GM12878 (cell line): ENCODE data around the gene CAMP. TPM values are rescaled to one million over a fixed set of nuclear protein-coding genes. Genes with fewer than 3 reads are reported as not detected.

Experiments
- ATAC-seq: fragments of 200-7000 bp; cut with Tn5 transposase; 3 replicates; pipeline ENCODE4 v1.9.1; 2020; ENCODE audit warnings: mild to moderate bottlenecking, moderate library complexity
- BruUV-seq: library from RNA; stranded (reverse); fragments of 400-500 nt; replicated peaks from 2 replicates; lab custom pipeline; 2021; lab: Mats Ljungman, UMichigan
- CTCF ChIA-PET: fragments of 300-600 bp; sonication (Branson Sonifier 250); formaldehyde crosslinking; extraction: SDS; loops from one replicate; lab custom pipeline; 2021; ENCODE audit warnings: inconsistent platforms; lab: Yijun Ruan, JAX
- POLR2A ChIA-PET: fragments of 350-600 bp; formaldehyde crosslinking; extraction: SDS; loops from one replicate; lab custom pipeline; 2021; ENCODE audit warnings: inconsistent platforms; lab: Charles Lee
- RAD21 ChIA-PET: fragments of 300-600 bp; sonication (Branson Sonifier 250); formaldehyde crosslinking; loops from one replicate; lab custom pipeline; 2023; ENCODE audit warnings: antibody characterized with exemption; ENCODE audit not compliant: unreplicated experiment; lab: Charles Lee
- SMC1A ChIA-PET: fragments of 300-600 bp; sonication (Branson Sonifier 250); formaldehyde crosslinking; loops from one replicate; lab custom pipeline; 2023; ENCODE audit not compliant: unreplicated experiment, uncharacterized antibody; lab: Charles Lee
- DNase-seq: peaks from one replicate; pipeline ENCODE4 v3.0.0-alpha.2; 2011; ENCODE audit warnings: low read depth, low spot score
- FAIRE-seq: peaks from 3 replicates; lab custom pipeline; 2011; peaks lifted over from hg19 to GRCh38; lab: Jason Lieb, UNC
- H2AFZ ChIP-seq: 2 replicates; pipeline ENCODE4 v1.6.0; 2011; ENCODE audit warnings: low read depth, low read length, control low read depth; ENCODE audit not compliant: control insufficient read depth
- H3K27ac ChIP-seq: 2 replicates; pipeline ENCODE4 v1.5.1; 2011; ENCODE audit warnings: control low read depth; ENCODE audit not compliant: control insufficient read depth, insufficient read depth
- H3K27me3 ChIP-seq, 2 experiments: replicated peaks in 1 of 2; 2 replicates each; pipeline versions ENCODE4 v1.6.0 to v1.6.1; 2011; ENCODE audit warnings: low read length in 1 of 2; ENCODE audit not compliant: control insufficient read depth in 2 of 2, insufficient read depth in 2 of 2
- H3K36me3 ChIP-seq, 2 experiments: 2 replicates each; pipeline ENCODE4 v1.5.1; 2011; ENCODE audit warnings: low read length in 1 of 2; ENCODE audit not compliant: control insufficient read depth in 2 of 2, insufficient read depth in 2 of 2
- H3K4me1 ChIP-seq: 2 replicates; pipeline ENCODE4 v1.6.1; 2011; ENCODE audit warnings: mild to moderate bottlenecking, low read length, moderate library complexity, mixed read lengths; ENCODE audit not compliant: control insufficient read depth, insufficient read depth
- H3K4me2 ChIP-seq: 2 replicates; pipeline ENCODE4 v1.6.0; 2011; ENCODE audit warnings: control low read depth; ENCODE audit not compliant: control insufficient read depth, insufficient read depth
- H3K4me3 ChIP-seq: fragments of 200-600 bp; sonication (generic); 2 replicates; pipeline ENCODE4 v1.5.1; 2016
- H3K79me2 ChIP-seq: 2 replicates; pipeline ENCODE4 v1.6.0; 2011; ENCODE audit warnings: low read length; ENCODE audit not compliant: control insufficient read depth, insufficient read depth
- H3K9ac ChIP-seq: 2 replicates; pipeline ENCODE4 v1.8.0; 2011; ENCODE audit warnings: low read length, control low read depth, mixed read lengths; ENCODE audit not compliant: control insufficient read depth, insufficient read depth
- H3K9me3 ChIP-seq: replicated peaks from 3 replicates; pipeline ENCODE4 v1.5.1; 2011; ENCODE audit warnings: mild to moderate bottlenecking, low read length; ENCODE audit not compliant: control insufficient read depth, insufficient read depth
- H4K20me1 ChIP-seq: 2 replicates; pipeline ENCODE4 v1.6.0; 2011; ENCODE audit not compliant: control insufficient read depth, insufficient read depth
- ATF7 ChIP-seq: fragments of 450-650 bp; IDR thresholded peaks from 2 replicates; pipeline ENCODE4 v1.6.1; 2016; ENCODE audit warnings: low read depth, mild to moderate bottlenecking
- CBFB ChIP-seq: IDR thresholded peaks from 2 replicates; pipeline ENCODE4 v1.6.1; 2016; ENCODE audit warnings: antibody characterized with exemption, low read depth
- CHD2 ChIP-seq: IDR thresholded peaks from 2 replicates; pipeline ENCODE4 v1.6.1; 2011; ENCODE audit warnings: low read depth, low read length, improper control_type of control experiment, borderline replicate concordance
- E2F4 ChIP-seq: IDR thresholded peaks from 2 replicates; pipeline ENCODE4 v1.6.1; 2012; ENCODE audit warnings: low read depth, low read length, improper control_type of control experiment
- EGR1 ChIP-seq, 2 experiments: IDR thresholded peaks; 1 replicate in 1 of 2; 2 replicates in 1 of 2; pipeline ENCODE4 v1.6.1; 2011 to 2012; ENCODE audit warnings: low read depth in 2 of 2, low read length in 2 of 2, borderline replicate concordance in 1 of 2, mild to moderate bottlenecking in 1 of 2, moderate library complexity in 1 of 2
- LARP7 ChIP-seq: fragments of 450-650 bp; IDR thresholded peaks from 2 replicates; pipeline ENCODE4 v1.6.1; 2017; ENCODE audit warnings: mild to moderate bottlenecking
- NFYB ChIP-seq: IDR thresholded peaks from 2 replicates; pipeline ENCODE4 v1.6.1; 2011; ENCODE audit warnings: low read depth, mild to moderate bottlenecking, low read length, improper control_type of control experiment, moderate library complexity; ENCODE audit not compliant: insufficient read depth
- POLR2AphosphoS5 ChIP-seq: IDR thresholded peaks from 2 replicates; pipeline ENCODE4 v1.6.1; 2011; ENCODE audit warnings: mild to moderate bottlenecking, low read length, inconsistent platforms
- RBBP5 ChIP-seq: fragments of 200-600 bp; sonication (generic); conservative IDR thresholded peaks from 2 replicates; pipeline ENCODE4 v1.6.1; 2016
- SIN3A ChIP-seq: IDR thresholded peaks from 2 replicates; pipeline ENCODE4 v1.6.1; 2012; ENCODE audit warnings: low read depth, low read length, improper control_type of control experiment
- SP1 ChIP-seq: IDR thresholded peaks from one replicate; pipeline ENCODE4 v1.6.1; 2011; ENCODE audit warnings: low read depth, low read length
- SREBF1 ChIP-seq: IDR thresholded peaks from 2 replicates; pipeline ENCODE4 v1.6.1; 2012; ENCODE audit warnings: mild to moderate bottlenecking, low read length
- TAF1 ChIP-seq: IDR thresholded peaks from 2 replicates; pipeline ENCODE4 v1.6.1; 2011; ENCODE audit warnings: mild to moderate bottlenecking, low read depth, low read length, borderline replicate concordance
- USF1 ChIP-seq: IDR thresholded peaks from 2 replicates; pipeline ENCODE4 v1.6.1; 2011; ENCODE audit warnings: borderline replicate concordance, low read depth, mild to moderate bottlenecking, moderate library complexity, mixed read lengths, low read length; ENCODE audit not compliant: insufficient read depth; ENCODE audit errors: extremely low read length
- YY1 ChIP-seq: IDR thresholded peaks from 2 replicates; pipeline ENCODE4 v1.6.1; 2011; ENCODE audit warnings: low read depth, mild to moderate bottlenecking, low read length
- ZNF274 ChIP-seq: IDR thresholded peaks from one replicate; pipeline ENCODE4 v1.8.0; 2011; ENCODE audit not compliant: insufficient read length, insufficient read depth
- ZNF687 ChIP-seq: fragments of 450-650 bp; IDR thresholded peaks from 2 replicates; pipeline ENCODE4 v1.6.1; 2017; ENCODE audit warnings: mild to moderate bottlenecking, moderate library complexity
- WGBS: methylation state at CpG from one replicate; pipeline ENCODE4 v1.1.6; 2016; ENCODE audit warnings: low lambda C conversion rate; ENCODE audit not compliant: insufficient replicate concordance, insufficient coverage; ENCODE audit errors: missing lambda C conversion rate; 5-methylcytosine and 5-hydroxymethylcytosine counted together
- in situ Hi-C: fragments of 300-500 bp; cut with MboI; formaldehyde crosslinking; loops from 9 replicates; pipeline ENCODE4 v1.14.3; 2018; ENCODE audit warnings: mixed read lengths
- intact Hi-C: fragments of 100-400 bp; cut with micrococcal nuclease; formaldehyde crosslinking; loops from one replicate; pipeline ENCODE4 v1.14.2; 2022; ENCODE audit not compliant: unreplicated experiment
- polyA plus RNA-seq, 11 experiments: library from polyadenylated mRNA; depleted of rRNA in 4 of 11; unstranded in 6 of 11; stranded (reverse) in 5 of 11; fragments of >200 nt; fragmentation: Nextera tagmentation in 4 of 11; fragmentation: Illumina TruSeq in 1 of 11; extraction: Ambion mirVana in 4 of 11; extraction: Trizol in 1 of 11; gene quantifications; 1 replicate in 1 of 11; 2 replicates in 10 of 11; pipeline versions ENCODE4 v1.2.1 to v1.2.3, GENCODE V29; 2011 to 2016; ENCODE audit warnings: inconsistent platforms in 2 of 11, missing spikeins in 2 of 11, low read depth in 1 of 11
- total RNA-seq, 4 experiments: library from RNA; depleted of rRNA in 3 of 4; stranded (reverse); fragments of >200 nt in 3 of 4; fragmentation: Illumina TruSeq in 1 of 4; extraction: Trizol in 1 of 4; gene quantifications; 2 replicates each; pipeline versions ENCODE4 v1.2.1 to v1.2.3, GENCODE V29; 2013 to 2021

The CAMP gene
- total and polyA plus RNA-seq, 10 of the 15 experiments (the other 5 are each of a cell fraction or from before 2014, with no cell fraction given) = 0.76 to 34.3 (median 7.6) TPM

DNA sequence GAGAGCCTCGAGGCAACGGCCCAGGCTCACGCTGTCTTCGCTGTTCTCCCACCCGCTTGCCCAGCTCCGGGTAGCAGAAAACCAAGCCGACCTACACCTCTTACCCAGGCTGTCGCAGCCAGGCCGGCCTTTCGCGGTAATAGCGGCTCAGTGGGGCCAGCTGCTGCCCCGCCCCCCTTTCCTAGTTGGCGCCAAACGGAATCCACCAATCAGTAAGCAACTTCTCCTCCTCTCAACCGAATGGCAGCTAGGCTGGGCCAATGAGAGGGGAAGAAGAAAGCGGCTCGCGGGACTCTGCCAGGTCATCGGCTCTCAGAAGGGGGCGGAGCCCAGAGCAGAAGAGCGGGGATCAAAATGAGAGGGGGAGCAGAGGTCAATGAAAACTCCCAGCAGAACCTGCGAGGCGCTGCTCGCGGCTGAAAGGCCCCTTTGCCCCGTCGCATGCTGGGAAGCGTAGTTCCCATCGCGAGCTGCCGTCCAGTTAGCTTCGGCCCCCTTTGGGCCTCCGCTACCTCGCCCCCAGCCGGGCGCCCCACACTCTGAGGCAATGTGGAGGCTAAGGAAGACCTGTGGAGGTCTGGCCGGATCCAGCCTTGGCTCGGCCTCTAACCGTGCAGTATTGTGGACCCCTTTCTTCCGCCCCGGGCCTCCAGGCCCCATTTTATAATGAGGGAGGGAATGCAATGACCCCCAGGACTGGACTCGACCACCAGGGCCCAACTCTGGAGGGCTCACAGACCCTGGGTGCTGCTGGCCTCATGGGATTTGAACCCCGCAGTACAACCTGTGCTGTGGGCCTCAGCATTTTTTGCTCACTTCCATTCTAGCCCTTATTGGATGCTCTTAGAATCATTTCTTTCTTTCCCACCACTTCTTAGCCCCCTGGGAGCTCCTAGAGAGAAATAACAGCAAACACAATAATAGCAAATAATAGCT is 34.8 kb upstream of the CAMP start, which contains the start of gene CDC25A:
CDC25A (minus strand) TSS at position 152 of the 936 bp plus-strand sequence. CDS start 470 bp downstream, outside the sequence.
- Histone ChIP-seq H2AFZ (peak within 1 kb of the TSS; percentile 89), H3K9ac (peak within 1 kb of the TSS; percentile 93), H3K4me1 (peaks cover 12% of the 10 kb centered on the region; the same call in 1 of the 2 replicates), H3K9me3 (no peaks in the 10 kb centered on the region), H3K4me3 (peak within 1 kb of the TSS; percentile 92), H3K79me2 (peaks cover 42% of the 10 kb centered on the region), H3K4me2 (peak within 1 kb of the TSS; percentile 81), H4K20me1 (no peaks in the 10 kb centered on the region), H3K36me3 (peaks cover 2 to 14% of the 10 kb centered on the region in 2 experiments), H3K27ac (peak within 1 kb of the TSS; percentile 74), H3K27me3 (no peaks in the 10 kb centered on the region)
- ChIA-PET SMC1A (interaction anchor here (0.6 to 5.9 kb wide), 12 partner anchors 9 to 734 kb away, joined by 3 to 31 read pairs (median 3); partner anchors contain the start of genes CCDC51, TMA7 and ZNF589), RAD21 (interaction anchor here (0.8 to 2.4 kb wide), 6 partner anchors 35 to 370 kb away, joined by 3 to 17 read pairs (median 6); partner anchors contain the start of genes CAMP and ZNF589), CTCF (interaction anchor here (0.7 to 2.7 kb wide), 5 partner anchors 10 to 369 kb away, joined by 3 to 23 read pairs (median 4); partner anchors contain the start of genes CCDC51, PFKFB4 and TMA7), POLR2A (interaction anchor here (0.8 to 2.5 kb wide), 8 partner anchors 10 to 369 kb away, joined by 3 to 11 read pairs (median 4); partner anchors contain the start of genes CCDC51, PFKFB4, TMA7 and ZNF589)
- intact Hi-C loops = no loop called here
- DNase-seq (peak; percentile 97), FAIRE-seq (peak; percentile 96), ATAC-seq (peak; percentile 98)
- WGBS = 3% methylated on average over 44 of the region's 44 CpGs
- in situ Hi-C loops = no loop called here
- no TSS peak for BruUV-seq
- TF ChIP-seq NFYB = peak; percentile 85
- TF ChIP-seq SREBF1 = peak; percentile 64; the same call in 1 of the 2 replicates
- peak; percentile 96 for TF ChIP-seq E2F4
- peak; percentile 66 for TF ChIP-seq ATF7
- TF ChIP-seq POLR2AphosphoS5 = peak; percentile 66
- peak; percentile 65; the same call in 1 of the 2 replicates for TF ChIP-seq TAF1
- peak; percentile 95 for TF ChIP-seq CHD2
- peak; percentile 15; the same call in 1 of the 2 replicates for TF ChIP-seq ZNF687
- TF ChIP-seq LARP7 = peak; percentile 50
- TF ChIP-seq USF1 = no peak
- peak; percentile 94 for TF ChIP-seq SP1
- TF ChIP-seq YY1 = peak; percentile 41; the same call in 1 of the 2 replicates
- no peak for TF ChIP-seq ZNF274
- TF ChIP-seq SIN3A = peak; percentile 100
- TF ChIP-seq RBBP5 = no peak
- TF ChIP-seq EGR1 (IDR thresholded peaks at IDR 0.05; ENCODE audit: borderline replicate concordance in 1 of 2, low read depth in 2 of 2, low read length in 2 of 2) = no peak
- peak; percentile 75 for TF ChIP-seq CBFB
